ENCODE data around the gene PLTP. TPM values are rescaled to one million over a fixed set of nuclear protein-coding genes. Genes with fewer than 3 reads are reported as not detected.

Gene PLTP
- total and polyA plus RNA-seq, 2 of the 13 experiments (the other 11 are each of a cell fraction or from before 2014, with no cell fraction given): 16.9 to 28.6 TPM

GRCh38 chr20:45890077-45890984, 21.6 kb downstream of the PLTP start (continued):
- TF ChIP-seq ZBTB8A (CRISPR knock-in tag; IDR thresholded peaks at IDR 0.05; ENCODE audit: borderline replicate concordance, low read depth) (no peak), ZC3H13 (CRISPR knock-in tag; IDR thresholded peaks at IDR 0.05) (peak; percentile 92), NCOR1 (IDR thresholded peaks at IDR 0.05; ENCODE audit: borderline replicate concordance, low read length) (no peak), SNAPC5 (CRISPR knock-in tag; IDR thresholded peaks at IDR 0.05; ENCODE audit: borderline replicate concordance) (no peak), ZBTB33 (CRISPR knock-in tag; IDR thresholded peaks at IDR 0.05) (peak; percentile 83), ZBTB10 (CRISPR knock-in tag; IDR thresholded peaks at IDR 0.05; ENCODE audit: borderline replicate concordance) (no peak; the same call in 1 of the 2 replicates), KIAA2018 (CRISPR knock-in tag; IDR thresholded peaks at IDR 0.05; ENCODE audit: borderline replicate concordance) (no peak), HOXA7 (CRISPR knock-in tag; IDR thresholded peaks at IDR 0.05) (no peak), NFATC3 (CRISPR knock-in tag; IDR thresholded peaks at IDR 0.05) (peak; percentile 97), EP300 (IDR thresholded peaks at IDR 0.05; ENCODE audit: low read depth in 2 of 2, low read length in 2 of 2) (no peak; a peak in 1 of 4 replicates), EP300 (CRISPR knock-in tag; IDR thresholded peaks at IDR 0.05; ENCODE audit: borderline replicate concordance) (peak; percentile 51; the same call in 1 of the 2 replicates), ARHGAP35 (CRISPR knock-in tag; IDR thresholded peaks at IDR 0.05; ENCODE audit: borderline replicate concordance) (peak; percentile 34; the same call in 1 of the 2 replicates), ZNF496 (CRISPR knock-in tag; IDR thresholded peaks at IDR 0.05; ENCODE audit: insufficient replicate concordance) (no peak)

Measured in HepG2 (cell line).